NCI-H82 treated with DMSO at 0.1 percent for 48 hours (cell line): ENCODE results near the gene CUL1.
A peak's percentile ranks its signal among the peaks of the same experiment; 100 is the strongest.
"Not testable (repeated sequence)": the region's sequence is repeated elsewhere in the genome, so short reads cannot be mapped to it uniquely, and the experiment has no call there.

ENCODE experiments used
- DNase-seq: peaks from one replicate; lab custom pipeline; 2025; ENCODE audit not compliant: unreplicated experiment; lab: John Stamatoyannopoulos, UW

CUL1 gene

GRCh38 chr7:148696787-148697186, 1.9 kb upstream of the CUL1 start:
- no peak for DNase-seq

GRCh38 chr7:148697256-148698006, 1.3 kb upstream of the CUL1 start:
- DNase-seq, result no peak

GRCh38 chr7:148698007-148698396, 701 bp upstream of the CUL1 start:
- no peak for DNase-seq

GRCh38 chr7:148699024-148699781, 500 bp downstream of the CUL1 start:
- DNase-seq, result no peak

GRCh38 chr7:148699782-148700629, 1.3 kb downstream of the CUL1 start:
- DNase-seq, result peak; percentile 34

- DNase-seq, result peak; percentile 43
Measured at GRCh38 chr7:148700661-148701064, 2.0 kb downstream of the CUL1 start.

- no peak for DNase-seq
Measured at GRCh38 chr7:148701414-148701813, 2.7 kb downstream of the CUL1 start.

GRCh38 chr7:148702876-148703670, 4.4 kb downstream of the CUL1 start:
- DNase-seq, result no peak

GRCh38 chr7:148703671-148703962, 4.9 kb downstream of the CUL1 start:
- not testable (repeated sequence) for DNase-seq

GRCh38 chr7:148704189-148704588, 5.5 kb downstream of the CUL1 start:
- DNase-seq, result no peak

GRCh38 chr7:148704970-148705369, 6.3 kb downstream of the CUL1 start:
- DNase-seq, result peak; percentile 41

GRCh38 chr7:148706368-148706767, 7.7 kb downstream of the CUL1 start:
- DNase-seq, result no peak

GRCh38 chr7:148708026-148708885, 9.6 kb downstream of the CUL1 start:
- no peak for DNase-seq

- DNase-seq, result no peak
Measured at GRCh38 chr7:148709014-148709413, 10.3 kb downstream of the CUL1 start.

- DNase-seq, result not testable (repeated sequence)
Measured at GRCh38 chr7:148710426-148710825, 11.7 kb downstream of the CUL1 start.

GRCh38 chr7:148711191-148712102, 12.7 kb downstream of the CUL1 start:
- no peak for DNase-seq

GRCh38 chr7:148712678-148713329, 14.1 kb downstream of the CUL1 start:
- no peak for DNase-seq

- no peak for DNase-seq
Measured at GRCh38 chr7:148714498-148714897, 15.8 kb downstream of the CUL1 start.
